Measurements from ENCODE around the gene ABR.

The ABR gene

GRCh38 chr17:1179818-1180742 lies at the start of gene ABR:
Gene ABR (minus strand): TSS chr17:1179981. CDS start chr17:1179727, 254 bp downstream.
- no peak for DNase-seq

- DNase-seq, result no peak
Measured at GRCh38 chr17:1229349-1229899, 49.6 kb upstream of the ABR start.

- no peak for DNase-seq
Measured at GRCh38 chr17:1228781-1229348, 49.1 kb upstream of the ABR start.

- no peak for DNase-seq
Measured at GRCh38 chr17:1227917-1228780, 48.4 kb upstream of the ABR start.

GRCh38 chr17:1227365-1227764 lies 47.6 kb upstream of the ABR start:
- no peak for DNase-seq

- no peak for DNase-seq
Measured at GRCh38 chr17:1226308-1226707, 46.5 kb upstream of the ABR start.

GRCh38 chr17:1224330-1224729 lies 44.5 kb upstream of the ABR start:
- DNase-seq, result no peak

- DNase-seq, result no peak
Measured at GRCh38 chr17:1223662-1224061, 43.9 kb upstream of the ABR start.

- no peak for DNase-seq
Measured at GRCh38 chr17:1222321-1222720, 42.5 kb upstream of the ABR start.

- no peak for DNase-seq
Measured at GRCh38 chr17:1221209-1221608, 41.4 kb upstream of the ABR start.

- no peak for DNase-seq
Measured at GRCh38 chr17:1220346-1220745, 40.6 kb upstream of the ABR start.

GRCh38 chr17:1217089-1217385 lies 37.3 kb upstream of the ABR start:
- DNase-seq, result no peak

GRCh38 chr17:1216217-1217088 lies 36.7 kb upstream of the ABR start:
- no peak for DNase-seq

- no peak for DNase-seq
Measured at GRCh38 chr17:1212946-1213345, 33.2 kb upstream of the ABR start.

GRCh38 chr17:1211287-1211686 lies 31.5 kb upstream of the ABR start:
- DNase-seq, result no peak

GRCh38 chr17:1208966-1209365 lies 29.2 kb upstream of the ABR start:
- DNase-seq, result no peak

- DNase-seq, result no peak
Measured at GRCh38 chr17:1206026-1206777, 26.4 kb upstream of the ABR start.

GRCh38 chr17:1203967-1204291 lies 24.1 kb upstream of the ABR start:
- no peak for DNase-seq

GRCh38 chr17:1203111-1203966 lies 23.6 kb upstream of the ABR start:
- no peak for DNase-seq

GRCh38 chr17:1202291-1202690 lies 22.5 kb upstream of the ABR start:
- no peak for DNase-seq
